Measurements from ENCODE around the gene STK35.

- TF ChIP-seq CTCF (IDR thresholded peaks at IDR 0.05; ENCODE audit: poor library complexity, severe bottlenecking) (no peak), POLR2AphosphoS5 (IDR thresholded peaks at IDR 0.05) (no peak), RAD21 (conservative IDR thresholded peaks at IDR 0.05) (no peak), EZH2 (IDR thresholded peaks at IDR 0.05; ENCODE audit: borderline replicate concordance, insufficient read depth, low read length, poor library complexity, severe bottlenecking) (no peak)
Measured at GRCh38 chr20:2156224-2156623, 54.6 kb downstream of the STK35 start.

Data from neural cell (in vitro differentiated cells).